Epithelial cell of proximal tubule (primary cell): ENCODE results near the gene TMEM18. TPM values are rescaled to one million over a fixed set of nuclear protein-coding genes. Genes with fewer than 3 reads are reported as not detected.

ENCODE experiments used
- DNase-seq: peaks from one replicate; pipeline ENCODE4 v3.0.0-alpha.2; 2011; ENCODE audit warnings: low read depth
- H3K4me3 ChIP-seq: 2 replicates; pipeline ENCODE4 v1.5.1; 2011; ENCODE audit warnings: low read depth, mild to moderate bottlenecking, low read length
- CTCF ChIP-seq: conservative IDR thresholded peaks from 2 replicates; pipeline ENCODE4 v1.5.1; 2012; ENCODE audit warnings: low read depth, mild to moderate bottlenecking, low read length
- total RNA-seq: library from RNA; depleted of rRNA; stranded (reverse); fragments of >200 nt; gene quantifications from 2 replicates; pipeline ENCODE4 v1.2.3, GENCODE V29; 2015

TMEM18 gene
- 25.9 and 39.4 TPM in 2 replicates for total RNA-seq

- peak; percentile 32 for TF ChIP-seq CTCF
- peak within 1 kb of the TSS; percentile 89 for H3K4me3 ChIP-seq
- DNase-seq = peak; percentile 94
These were observed at the start of gene TMEM18 for GRCh38 chr2:677056-677958. TMEM18 (minus strand) TSS chr2:677406; CDS start chr2:677345, 61 bp downstream.

GRCh38 chr2:726169-726568, 49.0 kb upstream of the TMEM18 start:
- no peak for DNase-seq
- H3K4me3 ChIP-seq = no peak overlapping the region
- no peak for TF ChIP-seq CTCF

- H3K4me3 ChIP-seq = no peak overlapping the region
- no peak for DNase-seq
- TF ChIP-seq CTCF = no peak
These were observed 48.3 kb upstream of the TMEM18 start for GRCh38 chr2:725468-725867.

GRCh38 chr2:723761-724160, 46.6 kb upstream of the TMEM18 start:
- no peak for DNase-seq
- TF ChIP-seq CTCF = no peak

GRCh38 chr2:720842-721241, 43.6 kb upstream of the TMEM18 start:
- no peak for TF ChIP-seq CTCF
- H3K4me3 ChIP-seq = no peak overlapping the region
- no peak for DNase-seq

More at GRCh38 chr2:723761-724160, 46.6 kb upstream of the TMEM18 start:
- H3K4me3 ChIP-seq = no peak overlapping the region

- DNase-seq = no peak
- no peak for TF ChIP-seq CTCF
- H3K4me3 ChIP-seq = no peak overlapping the region
These were observed 42.5 kb upstream of the TMEM18 start for GRCh38 chr2:719734-720133.

GRCh38 chr2:719191-719590, 42.0 kb upstream of the TMEM18 start:
- no peak for TF ChIP-seq CTCF
- no peak for DNase-seq
- no peak overlapping the region for H3K4me3 ChIP-seq
